Epithelial cell of prostate (primary cell): ENCODE results near the gene NUP93.

Source experiments
- DNase-seq: peaks from one replicate; pipeline ENCODE4 v3.0.0-alpha.2; 2011; ENCODE audit warnings: low read depth, low spot score
- H3K27ac ChIP-seq: fragments of 450-650 bp; 2 replicates; pipeline ENCODE4 v1.5.1; 2017; ENCODE audit warnings: mild to moderate bottlenecking

NUP93 gene

GRCh38 chr16:56729735-56730662, at the start of gene NUP93:
Gene NUP93 (plus strand): TSS chr16:56730129. CDS start chr16:56748248, 18,119 bp downstream.
- DNase-seq, result peak; percentile 54
- H3K27ac ChIP-seq, result peak within 1 kb of the TSS; percentile 69

GRCh38 chr16:56681939-56682702, 47.8 kb upstream of the NUP93 start, which contains the start of gene MT1X:
Gene MT1X (plus strand): TSS chr16:56682470. CDS start chr16:56682541, 71 bp downstream.
- peak; percentile 79 for DNase-seq
- peak within 1 kb of the TSS; percentile 63 for H3K27ac ChIP-seq

DNA sequence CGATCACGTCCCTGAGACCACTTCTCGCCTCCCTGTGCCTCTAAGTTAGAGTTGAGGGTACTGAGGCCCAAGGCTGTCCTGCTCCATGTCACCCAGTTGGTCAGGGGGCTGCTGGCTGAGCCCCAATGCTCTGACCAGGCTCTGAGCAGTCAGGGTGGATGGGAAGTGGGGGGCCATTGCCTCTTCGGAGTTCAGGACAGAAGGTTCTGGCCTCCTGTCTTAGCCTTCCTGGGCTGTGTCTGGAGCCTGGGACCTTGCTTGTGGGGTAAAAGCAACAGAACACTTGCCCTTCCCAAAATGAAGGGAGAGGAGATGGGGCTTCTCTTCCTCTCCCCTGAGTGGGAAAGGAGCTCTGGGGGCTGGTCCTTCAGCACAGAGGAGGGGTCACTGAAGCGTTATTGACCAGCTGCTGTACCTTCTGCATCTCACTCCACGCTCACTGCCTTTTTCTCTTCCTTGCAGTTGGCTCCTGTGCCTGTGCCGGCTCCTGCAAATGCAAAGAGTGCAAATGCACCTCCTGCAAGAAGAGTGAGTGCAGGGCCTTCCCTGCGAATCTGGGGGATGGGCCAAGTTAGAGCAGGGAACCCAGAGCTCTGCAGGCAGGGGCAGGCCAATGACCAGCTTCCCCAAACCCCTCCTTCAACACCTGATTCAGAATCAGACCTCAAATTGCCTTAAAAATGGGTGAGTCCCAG, 47.1 kb upstream of the NUP93 start:
- H3K27ac ChIP-seq, result peak overlapping the region; percentile 63
- DNase-seq, result no peak

GRCh38 chr16:56683424-56684172, 46.3 kb upstream of the NUP93 start:
- DNase-seq, result no peak
- peak overlapping the region; percentile 63 for H3K27ac ChIP-seq

DNA sequence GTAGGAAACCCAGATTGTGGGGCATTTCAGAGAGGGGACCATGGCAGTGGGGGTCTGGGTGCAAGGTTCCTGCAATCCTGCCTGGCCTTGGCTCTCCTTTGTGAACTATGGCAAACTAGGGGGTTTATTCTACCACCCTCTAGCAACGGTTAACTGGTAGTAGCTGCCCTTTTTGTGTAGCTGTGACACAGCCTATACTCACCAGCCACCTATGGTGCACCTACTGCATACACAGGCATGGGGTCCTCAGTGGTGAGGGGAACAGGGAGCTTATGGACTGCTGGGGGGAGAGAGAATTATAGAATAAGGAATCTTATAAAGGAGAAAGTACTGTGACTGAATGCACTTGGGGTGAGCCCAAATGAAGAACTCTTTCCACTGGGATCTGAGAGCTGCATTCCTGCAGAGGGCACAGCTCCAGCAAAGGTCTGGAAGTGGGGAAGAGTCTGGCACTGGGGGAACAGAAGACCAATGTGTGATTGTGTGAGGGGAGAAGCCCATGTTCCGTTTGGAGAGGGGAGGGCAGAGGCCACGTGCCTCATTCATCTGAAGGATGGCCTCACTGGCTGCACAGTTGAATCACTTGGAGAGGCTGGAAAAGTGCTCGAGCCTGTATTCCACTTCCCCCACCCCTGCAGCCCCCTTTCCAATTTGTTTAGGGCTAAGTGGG, 45.5 kb upstream of the NUP93 start:
- DNase-seq, result no peak
- H3K27ac ChIP-seq, result peak overlapping the region; percentile 63

- H3K27ac ChIP-seq, result peak overlapping the region; percentile 63
- no peak for DNase-seq
These were observed 44.9 kb upstream of the NUP93 start for GRCh38 chr16:56684926-56685590.

DNA sequence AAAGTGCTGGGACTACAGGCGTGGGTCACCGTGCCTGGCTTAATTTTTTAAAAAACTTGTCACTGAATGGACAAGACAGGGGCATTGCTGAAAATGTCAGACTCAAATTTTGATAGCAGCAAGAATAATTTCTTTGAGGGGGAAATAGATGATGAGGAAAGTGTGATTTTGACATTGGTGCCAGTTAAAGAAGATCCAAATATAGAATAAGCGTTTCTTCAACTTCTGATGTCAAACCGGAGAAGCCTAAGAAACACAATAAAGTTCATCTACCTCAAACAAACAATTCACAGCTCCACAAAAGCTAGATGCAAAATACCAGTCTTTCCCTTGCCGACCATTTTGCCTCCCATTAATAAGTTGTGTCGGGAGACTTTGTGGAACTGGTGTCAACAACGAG, 43.2 kb upstream of the NUP93 start:
- H3K27ac ChIP-seq, result no peak overlapping the region
- no peak for DNase-seq

DNA sequence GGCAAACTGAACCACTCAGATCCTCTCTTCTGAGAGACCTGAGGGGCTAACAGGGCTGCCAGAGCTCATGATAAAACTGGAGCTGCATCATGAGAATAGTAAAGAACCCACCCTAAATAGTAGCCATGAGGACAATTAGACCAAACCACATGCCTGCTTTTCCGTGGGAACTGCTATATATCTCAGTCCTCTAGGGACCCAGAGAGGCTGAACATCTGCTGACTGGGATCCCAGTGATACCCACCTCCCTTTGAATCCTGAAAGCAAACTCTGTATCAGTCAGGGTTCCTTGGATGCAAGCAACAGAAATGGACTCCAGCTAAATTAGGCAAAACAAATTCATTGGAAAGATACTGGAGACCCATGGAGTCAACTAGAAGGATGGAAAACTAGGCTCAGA, 41.2 kb upstream of the NUP93 start:
- peak overlapping the region; percentile 37 for H3K27ac ChIP-seq
- no peak for DNase-seq

GRCh38 chr16:56689171-56689570, 40.8 kb upstream of the NUP93 start:
- peak overlapping the region; percentile 37 for H3K27ac ChIP-seq
- DNase-seq, result no peak

GRCh38 chr16:56690420-56691122, 39.4 kb upstream of the NUP93 start:
- no peak overlapping the region for H3K27ac ChIP-seq
- no peak for DNase-seq

DNA sequence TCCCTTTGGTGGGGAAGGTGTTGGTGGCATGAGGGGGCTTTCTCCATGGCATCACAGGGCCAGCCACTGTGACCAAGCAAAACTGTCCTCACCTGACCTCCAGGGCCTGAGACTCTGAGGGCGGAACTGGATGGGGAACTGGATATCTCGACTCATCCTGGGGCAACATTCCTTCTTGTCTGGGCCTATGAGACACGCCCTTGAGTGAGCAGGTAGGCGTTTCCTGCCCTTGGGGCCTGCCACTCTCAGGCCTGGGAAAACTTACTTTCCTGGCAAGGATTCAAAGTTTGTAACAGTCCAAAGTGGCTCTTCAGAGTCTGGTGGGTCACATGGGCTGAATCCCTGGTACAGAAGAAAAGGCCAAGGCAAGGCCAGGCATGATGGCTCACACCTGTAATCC, 38.0 kb upstream of the NUP93 start:
- peak overlapping the region; percentile 80 for H3K27ac ChIP-seq
- peak; percentile 96 for DNase-seq

DNA sequence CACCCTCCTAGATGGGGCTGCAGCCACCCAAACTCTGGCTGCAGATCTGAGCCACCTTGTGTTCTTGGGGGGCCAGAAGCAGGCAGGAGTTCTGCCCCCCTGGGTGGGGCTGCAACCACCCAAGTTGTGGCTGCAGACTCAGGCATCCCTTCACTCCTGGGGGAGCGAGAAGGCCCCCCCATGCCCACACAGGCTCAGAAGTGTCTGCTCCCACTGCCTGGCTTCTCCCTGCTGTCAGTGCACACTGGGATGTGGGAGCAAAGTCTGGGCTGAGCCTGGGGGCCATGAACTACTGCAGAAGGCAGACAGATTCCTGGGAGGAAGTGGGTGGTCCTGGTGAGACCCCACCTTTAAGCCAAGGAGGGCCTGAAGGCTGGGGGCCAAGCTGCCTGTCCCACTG, 34.7 kb upstream of the NUP93 start:
- DNase-seq, result no peak
- H3K27ac ChIP-seq, result no peak overlapping the region

DNA sequence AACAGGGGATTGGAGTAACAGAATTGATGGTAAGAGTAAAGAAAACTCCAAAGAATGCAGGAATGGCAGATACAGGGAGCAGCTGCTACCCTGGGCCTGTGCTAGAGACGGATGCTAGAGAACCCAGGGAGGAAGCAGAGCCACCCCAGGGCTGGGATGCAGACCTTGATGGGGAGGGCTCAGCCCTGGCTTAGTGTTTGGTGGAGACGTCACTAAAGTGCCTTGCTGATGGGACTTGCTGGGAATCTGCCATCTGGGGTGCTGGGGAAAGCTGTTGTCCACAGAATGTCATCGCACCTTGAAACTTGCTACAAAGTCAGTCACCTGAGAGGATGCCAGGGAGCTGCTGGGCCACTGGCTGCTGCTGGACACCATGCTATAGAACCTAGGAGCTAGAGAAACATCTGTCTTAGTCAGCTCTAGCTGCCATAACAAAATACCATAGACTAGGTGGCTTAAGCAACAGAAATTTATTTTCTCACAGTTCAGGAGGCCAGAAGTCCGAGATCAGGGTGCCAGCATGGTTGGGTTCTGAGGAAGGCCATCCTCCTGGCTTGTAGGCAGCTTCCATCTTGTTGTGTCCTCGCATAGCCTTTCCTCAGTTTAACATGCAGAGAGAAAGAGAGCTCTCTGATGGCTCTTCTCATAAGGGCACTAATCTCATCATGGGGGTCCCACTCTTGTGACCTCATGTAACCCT, 32.3 kb upstream of the NUP93 start:
- DNase-seq, result no peak
- no peak overlapping the region for H3K27ac ChIP-seq

GRCh38 chr16:56700195-56700594, 29.7 kb upstream of the NUP93 start:
- no peak overlapping the region for H3K27ac ChIP-seq
- no peak for DNase-seq

DNA sequence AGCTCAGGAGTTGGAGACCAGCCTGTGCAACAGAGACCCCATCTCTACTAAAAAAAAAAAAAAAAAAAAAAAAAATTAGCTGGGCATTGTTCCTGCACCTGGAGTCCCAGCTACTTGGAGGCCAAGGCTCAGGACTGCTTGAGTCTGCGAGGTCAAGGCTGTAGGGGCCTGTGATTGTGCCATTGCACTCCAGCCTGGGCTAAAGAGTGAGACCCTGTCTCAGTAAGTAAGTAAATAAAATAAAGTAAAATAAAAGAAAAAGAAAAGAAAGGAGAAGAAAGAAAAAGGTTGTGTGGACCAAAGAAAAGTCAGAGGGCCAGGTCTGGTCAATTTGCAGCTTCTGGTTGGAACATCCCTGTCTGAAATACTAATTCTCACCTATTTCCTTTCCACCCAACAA, 29.3 kb upstream of the NUP93 start:
- H3K27ac ChIP-seq, result no peak overlapping the region
- no peak for DNase-seq

GRCh38 chr16:56701534-56701933, 28.4 kb upstream of the NUP93 start:
- no peak for DNase-seq
- no peak overlapping the region for H3K27ac ChIP-seq

GRCh38 chr16:56702836-56703235, 27.1 kb upstream of the NUP93 start:
- no peak overlapping the region for H3K27ac ChIP-seq
- no peak for DNase-seq
